Adrenal gland (tissue), 12 donors: ENCODE measurements around the gene SLC30A7. TPM values are rescaled to one million over a fixed set of nuclear protein-coding genes. Genes with fewer than 3 reads are reported as not detected.

ENCODE experiments used
- DNase-seq, 7 donors: peaks; one replicate each; pipeline ENCODE4 v3.0.0-alpha.2; 2019 to 2020
- H3K27ac ChIP-seq, 5 donors: fragments of 200-600 bp; sonication (generic) in 4 of 5; 1 replicate in 3 of 5; 2 replicates in 2 of 5; pipeline versions ENCODE4 v1.5.1 to v1.8.0; 2016 to 2020; ENCODE audit warnings: mild to moderate bottlenecking in 1 of 5
- H3K27me3 ChIP-seq: fragments of 200-600 bp; 2 replicates; pipeline ENCODE4 v1.8.0; 2021
- H3K36me3 ChIP-seq, 2 donors: fragments of 200-600 bp; replicated peaks in 1 of 2; 1 replicate in 1 of 2; 2 replicates in 1 of 2; pipeline versions ENCODE4 v1.5.1 to v1.8.0; 2018 to 2022
- H3K4me1 ChIP-seq, 2 donors: fragments of 200-600 bp; replicated peaks in 1 of 2; 1 replicate in 1 of 2; 2 replicates in 1 of 2; pipeline versions ENCODE4 v1.5.1 to v1.8.0; 2018 to 2021
- H3K4me3 ChIP-seq, 4 donors: fragments of 200-600 bp; sonication (generic) in 3 of 4; one replicate each; pipeline ENCODE4 v1.5.1; 2016 to 2018
- H3K9me3 ChIP-seq, 3 donors: fragments of 200-600 bp; sonication (generic) in 1 of 3; replicated peaks in 1 of 3; 1 replicate in 2 of 3; 2 replicates in 1 of 3; pipeline versions ENCODE4 v1.5.1 to v1.8.0; 2016 to 2021
- CTCF ChIP-seq, 6 experiments: fragments of 450-650 bp in 4 of 6; fragments of 200-600 bp in 2 of 6; sonication (generic) in 1 of 6; IDR thresholded peaks; 1 replicate in 5 of 6; 2 replicates in 1 of 6; pipeline versions ENCODE4 v1.5.1 to v1.8.0; 2016 to 2021; ENCODE audit warnings: antibody characterized with exemption in 6 of 6, mild to moderate bottlenecking in 2 of 6, moderate library complexity in 1 of 6
- POLR2A ChIP-seq, 2 donors: fragments of 450-650 bp; IDR thresholded peaks; one replicate each; pipeline ENCODE4 v1.6.1; 2017; ENCODE audit warnings: antibody characterized with exemption in 2 of 2, mild to moderate bottlenecking in 2 of 2, moderate library complexity in 1 of 2
- WGBS, 4 donors: extraction: QIAGEN DNeasy Blood & Tissue Kit in 2 of 4; methylation state at CpG; one replicate each; pipeline versions ENCODE4 v1.1.5 to v1.1.7; 2013 to 2017; 5-methylcytosine and 5-hydroxymethylcytosine counted together
- intact Hi-C, 2 donors: fragments of 100-400 bp; cut with DNase I; formaldehyde crosslinking; loops; one replicate each; pipeline versions ENCODE4 v1.14.1 to v1.15.0; 2022 to 2023
- polyA plus RNA-seq, 3 donors: library from polyadenylated mRNA; stranded (reverse); fragments of 200-250 nt in 2 of 3; fragments of 350-450 nt in 1 of 3; fragmentation: Illumina TruSeq in 1 of 3; extraction: RNeasy Lipid Tissue Mini Kit (QIAGEN cat#74804) in 1 of 3; gene quantifications; one replicate each; pipeline ENCODE4 v1.2.3, GENCODE V29; 2013 to 2014
- total RNA-seq, 9 donors: library from RNA; depleted of rRNA in 4 of 9; stranded (reverse); fragments of >200 nt in 4 of 9; fragments of 120-200 nt in 1 of 9; fragmentation: NEBNext Ultra II Directional in 1 of 9; extraction: Animal tissue kit (Norgen Biotek cat#: 25700) in 1 of 9; gene quantifications; one replicate each; pipeline versions ENCODE4 v1.1.0 to v1.2.4, GENCODE V29; 2013 to 2023
- donor health status: healthy with polysubstance abuse.
- donor health status: Bipolar disorder and iron deficiency.
- donor health status: DM: yes; HTN: yes; CAD: no.
- donor health status: DM: no; HTN: no; CAD: no.
- donor health status: DM: no; HTN: no; CAD: no.
- donor health status: DM: yes; HTN: yes; CAD: no.

Gene SLC30A7
- total and polyA plus RNA-seq, 12 donors, result 3.1 to 79.8 (median 30.5) TPM

- Histone ChIP-seq H3K27me3 (no peaks in the 10 kb centered on the region), H3K4me3 (no peak overlapping the region), H3K27ac (no peak overlapping the region), H3K36me3 (peaks cover 0 to 4% of the 10 kb centered on the region in 2 donors), H3K4me1 (peaks cover 0 to 25% of the 10 kb centered on the region in 2 donors), H3K9me3 (no peaks in the 10 kb centered on the region)
- no peak for DNase-seq
- WGBS, 4 donors, result 86 to 90% (median 88%) methylated on average over 4 of the region's 4 CpGs
- intact Hi-C loops, result no loop called here
- no peak for TF ChIP-seq POLR2A (IDR thresholded peaks at IDR 0.05)
- TF ChIP-seq CTCF (IDR thresholded peaks at IDR 0.05), result no peak
Measured at GRCh38 chr1:101005871-101006270, 110.0 kb downstream of the SLC30A7 start.

GRCh38 chr1:101006553-101006952, 110.7 kb downstream of the SLC30A7 start:
- no peaks in the 10 kb centered on the region for H3K36me3 ChIP-seq
- intact Hi-C loops, result no loop called here
- WGBS, 4 donors, result 23 to 47% (median 32%) methylated on average over 2 of the region's 2 CpGs

GRCh38 chr1:101008229-101008834, 112.4 kb downstream of the SLC30A7 start:
- Histone ChIP-seq H3K4me1 (peaks cover 0 to 12% of the 10 kb centered on the region in 2 donors), H3K4me3 (no peak overlapping the region), H3K27ac (no peak overlapping the region), H3K36me3 (no peaks in the 10 kb centered on the region), H3K27me3 (no peaks in the 10 kb centered on the region), H3K9me3 (no peaks in the 10 kb centered on the region)
- 87 to 98% (median 93%) methylated on average over 3 of the region's 3 CpGs for WGBS, 4 donors
- TF ChIP-seq POLR2A (IDR thresholded peaks at IDR 0.05), result no peak
- TF ChIP-seq CTCF (IDR thresholded peaks at IDR 0.05), result no peak
- no peak for DNase-seq
- intact Hi-C loops, result no loop called here

More at GRCh38 chr1:101006553-101006952, 110.7 kb downstream of the SLC30A7 start:
- DNase-seq, result no peak
- no peak overlapping the region for H3K4me3 ChIP-seq
- no peak overlapping the region for H3K27ac ChIP-seq
- no peaks in the 10 kb centered on the region for H3K27me3 ChIP-seq
- H3K4me1 ChIP-seq, result peaks cover 0 to 25% of the 10 kb centered on the region in 2 donors
- TF ChIP-seq CTCF (IDR thresholded peaks at IDR 0.05) (no peak), POLR2A (IDR thresholded peaks at IDR 0.05) (no peak)
- no peaks in the 10 kb centered on the region for H3K9me3 ChIP-seq

DNA sequence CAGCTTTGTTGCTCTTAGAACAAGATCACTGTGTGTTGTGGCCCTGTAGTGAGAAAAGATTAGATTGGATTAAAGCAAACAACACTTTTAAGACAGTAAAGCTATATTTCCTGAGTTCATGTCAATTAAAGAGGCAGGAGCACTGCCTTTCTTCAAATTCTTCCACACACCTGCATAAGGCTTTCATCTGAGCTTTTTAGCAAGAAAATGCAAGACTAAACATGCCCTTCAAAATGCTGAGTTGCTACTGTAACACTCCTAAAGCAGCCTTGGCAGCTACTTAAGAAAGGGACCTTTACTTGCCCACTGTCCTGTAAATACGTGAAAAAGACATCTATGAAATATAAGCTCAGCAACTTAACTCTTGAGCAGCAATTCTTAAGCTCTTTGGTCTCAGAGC, 117.9 kb downstream of the SLC30A7 start:
- WGBS, 4 donors, result 76 to 88% (median 83%) methylated on average over 1 of the region's 1 CpG

More for the DNA sequence above, 117.9 kb downstream of the SLC30A7 start:
- H3K9me3 ChIP-seq, result no peaks in the 10 kb centered on the region
- DNase-seq, result no peak
- no peak overlapping the region for H3K27ac ChIP-seq
- H3K36me3 ChIP-seq, result no peaks in the 10 kb centered on the region
- no peaks in the 10 kb centered on the region for H3K27me3 ChIP-seq
- H3K4me3 ChIP-seq, result no peak overlapping the region
- intact Hi-C loops, result no loop called here
- no peak for TF ChIP-seq POLR2A (IDR thresholded peaks at IDR 0.05)
- TF ChIP-seq CTCF (IDR thresholded peaks at IDR 0.05), result no peak
- H3K4me1 ChIP-seq, result no peaks in the 10 kb centered on the region
